ENCODE results near the gene RAB5B.

RAB5B gene, protein sequence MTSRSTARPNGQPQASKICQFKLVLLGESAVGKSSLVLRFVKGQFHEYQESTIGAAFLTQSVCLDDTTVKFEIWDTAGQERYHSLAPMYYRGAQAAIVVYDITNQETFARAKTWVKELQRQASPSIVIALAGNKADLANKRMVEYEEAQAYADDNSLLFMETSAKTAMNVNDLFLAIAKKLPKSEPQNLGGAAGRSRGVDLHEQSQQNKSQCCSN

DNA sequence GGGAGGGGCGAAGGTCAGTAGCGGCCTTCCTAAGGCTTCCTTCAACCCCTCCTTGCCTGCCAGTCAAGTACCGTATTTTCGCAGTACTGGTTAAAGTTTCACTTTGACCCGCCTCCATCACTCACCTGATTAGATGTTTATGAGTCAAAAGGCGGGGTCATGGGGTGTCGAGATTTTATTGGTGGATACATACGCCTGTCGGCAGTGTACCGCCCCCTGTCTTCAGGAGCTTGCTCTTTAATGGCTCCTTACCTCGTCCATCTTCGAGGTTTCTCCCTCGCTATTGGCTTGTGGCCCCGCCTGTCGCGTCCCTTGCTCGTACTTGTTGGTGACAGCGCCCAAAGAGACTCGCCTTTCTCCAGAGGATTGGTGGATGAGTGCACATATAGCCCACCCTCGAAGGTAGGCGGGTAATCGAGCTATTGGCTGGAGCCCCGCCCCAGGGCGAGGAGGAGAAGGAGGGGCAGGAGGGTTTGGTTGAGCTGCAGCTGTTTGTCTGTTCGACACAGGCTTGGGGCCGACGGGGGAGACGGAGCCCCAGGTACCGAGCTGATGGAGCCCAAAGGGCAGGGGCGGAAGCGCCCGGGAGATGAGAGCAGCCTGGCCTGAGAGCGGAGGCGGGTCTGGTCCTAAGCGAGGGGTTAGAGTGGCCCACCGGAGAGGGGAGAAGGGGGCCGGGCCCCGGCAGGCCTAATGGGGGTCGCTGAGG, at the start of gene RAB5B:
RAB5B (plus strand) TSS at position 480 of the 709 bp plus-strand sequence. CDS start 12,883 bp downstream, outside the sequence.
- peak; percentile 99 for DNase-seq

DNA sequence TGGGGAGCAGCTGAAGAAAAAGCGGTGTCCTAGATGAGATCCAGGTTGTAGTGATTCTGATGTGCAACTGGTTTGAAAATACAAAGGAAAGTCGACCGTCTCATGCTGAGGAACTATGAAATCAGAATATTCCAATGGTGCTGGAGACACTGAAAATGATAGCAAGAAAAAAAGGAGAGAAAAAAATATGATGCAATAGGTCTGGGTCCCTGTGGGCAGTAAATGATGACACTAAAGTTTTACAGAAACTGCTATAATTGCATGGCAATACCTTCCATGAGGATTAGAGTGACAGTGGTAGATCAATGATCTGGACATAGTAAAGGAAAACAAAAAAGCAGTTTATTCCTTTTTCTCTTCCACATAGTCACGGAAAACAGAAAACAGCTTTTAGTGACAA, 48.5 kb upstream of the RAB5B start:
- no peak for DNase-seq

DNA sequence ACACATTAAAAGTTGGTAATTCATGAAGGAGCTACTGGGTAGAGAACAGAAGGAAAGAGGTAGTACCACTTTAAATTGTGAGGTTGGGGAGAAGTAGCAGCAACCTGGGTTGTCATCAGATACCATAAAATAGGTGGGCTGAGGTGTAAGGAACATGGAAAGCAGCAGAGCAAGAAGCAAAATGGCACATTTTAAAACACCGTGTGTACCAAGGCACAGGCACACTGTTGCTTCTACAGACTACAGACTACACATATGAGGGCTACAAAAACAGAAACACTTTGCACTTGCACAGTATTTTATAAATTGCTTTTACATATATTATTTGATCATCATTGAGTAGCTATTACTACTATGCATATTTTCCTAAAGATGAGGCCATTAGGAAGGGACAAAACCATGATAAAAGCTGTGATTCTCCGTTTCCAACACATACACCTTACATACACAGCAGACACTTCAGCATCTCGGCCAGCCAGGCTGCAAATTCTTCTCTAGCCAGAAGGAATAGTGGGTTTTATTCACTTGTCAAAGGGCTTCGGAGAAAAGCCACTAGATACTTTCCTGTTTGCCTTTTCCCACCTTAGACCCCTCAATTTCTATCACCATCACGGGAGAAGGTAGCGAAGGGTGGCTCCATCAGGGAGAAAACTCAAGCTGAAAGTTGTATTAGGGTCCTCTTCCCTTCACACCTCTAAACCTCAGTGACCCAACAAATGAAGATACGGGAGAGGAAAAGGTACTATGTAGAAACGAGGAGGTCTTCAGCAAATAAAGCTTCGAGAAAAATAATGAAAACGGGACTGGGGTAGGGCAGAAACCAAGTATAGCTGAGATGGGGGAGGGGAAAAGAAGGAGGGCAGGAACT, 47.8 kb upstream of the RAB5B start:
- DNase-seq, result no peak

DNA sequence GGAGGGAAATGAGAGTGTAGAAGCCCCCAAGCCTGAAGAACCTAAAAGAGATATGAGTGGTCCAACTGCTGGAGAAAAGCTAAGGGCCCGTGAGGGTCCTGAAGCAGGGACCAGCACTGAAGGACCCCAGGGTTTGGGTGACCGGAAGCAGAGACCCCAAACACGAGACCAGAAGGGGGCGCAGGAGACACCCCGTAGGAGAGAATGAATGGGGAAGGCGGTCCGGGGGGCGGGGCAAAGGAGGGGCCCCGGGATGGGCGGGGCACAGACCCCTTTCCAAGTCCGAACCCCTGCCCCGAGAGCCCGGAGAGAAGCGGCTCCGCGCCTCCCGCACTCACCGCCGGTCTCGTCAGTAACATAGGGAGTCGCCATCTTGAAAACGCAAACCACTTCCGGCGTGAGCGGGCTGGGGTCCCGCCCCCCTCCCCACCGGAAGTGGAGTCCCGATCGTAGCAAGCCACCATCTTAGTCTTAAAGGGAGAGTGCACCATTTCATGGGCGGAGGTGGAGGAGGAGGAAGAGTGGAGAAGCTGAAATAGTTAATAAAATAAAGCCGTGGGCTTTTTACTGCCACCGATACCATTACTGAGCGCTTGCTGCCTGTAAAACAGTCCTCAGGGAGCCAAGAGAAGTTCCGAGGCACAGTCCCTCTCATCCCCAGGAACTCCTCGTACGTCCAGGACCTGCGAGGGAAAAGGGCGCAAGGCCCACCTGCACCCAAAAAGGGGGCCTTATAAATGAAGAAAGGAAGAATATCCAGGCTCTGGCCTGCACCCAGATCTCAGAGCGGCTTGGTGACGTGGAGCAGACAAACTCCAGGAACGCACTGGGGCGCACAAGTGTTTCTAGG, 46.9 kb upstream of the RAB5B start:
- DNase-seq, result peak; percentile 91

DNA sequence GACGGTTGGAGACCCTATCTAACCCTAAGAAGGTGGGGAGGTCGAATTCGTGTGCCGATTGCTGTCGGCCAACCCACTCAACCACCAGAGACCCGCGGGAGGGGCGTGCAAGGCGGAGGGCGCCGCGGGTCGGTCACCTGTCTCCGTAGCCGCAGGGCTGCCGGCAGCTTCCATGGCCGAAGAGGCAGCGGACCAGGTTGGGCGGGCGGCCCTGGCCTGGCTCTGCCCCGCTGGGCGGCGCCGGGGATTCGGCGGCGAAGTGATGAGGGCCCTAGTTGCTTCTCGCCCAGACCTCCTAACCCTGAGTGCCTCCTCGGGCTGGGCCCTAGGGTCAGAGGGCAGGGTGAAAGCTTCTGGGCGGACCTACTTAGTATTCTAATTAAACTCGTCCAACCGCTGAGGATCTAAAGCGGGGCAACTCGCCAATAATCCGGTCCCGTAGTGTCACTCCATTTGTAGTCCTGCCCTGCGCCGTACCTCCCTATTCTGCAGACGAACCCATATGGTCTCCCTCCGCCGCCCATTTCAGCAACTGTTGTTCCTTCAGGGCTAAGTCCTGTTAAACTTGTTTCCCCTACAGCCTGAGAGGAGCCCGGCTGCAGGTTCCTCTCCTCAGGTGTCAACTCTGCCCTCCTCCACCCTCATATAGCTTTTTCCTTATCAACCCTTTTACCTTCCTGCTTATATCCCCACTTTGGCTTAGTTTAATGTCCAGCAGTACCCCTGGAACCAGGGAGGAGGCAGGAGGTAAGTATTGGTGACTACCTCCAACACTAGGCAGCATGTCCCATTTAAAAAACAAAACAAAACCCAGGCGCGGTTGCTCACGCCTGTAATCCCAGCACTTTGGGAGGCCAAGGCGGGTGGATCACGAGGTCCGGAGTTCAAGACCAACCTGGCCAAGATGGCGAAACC, 46.0 kb upstream of the RAB5B start, which contains the start of gene PYM1:
PYM1 (minus strand) TSS at position 307 of the 915 bp plus-strand sequence; CDS start at position 174, 133 bp downstream.
- no peak for DNase-seq

DNA sequence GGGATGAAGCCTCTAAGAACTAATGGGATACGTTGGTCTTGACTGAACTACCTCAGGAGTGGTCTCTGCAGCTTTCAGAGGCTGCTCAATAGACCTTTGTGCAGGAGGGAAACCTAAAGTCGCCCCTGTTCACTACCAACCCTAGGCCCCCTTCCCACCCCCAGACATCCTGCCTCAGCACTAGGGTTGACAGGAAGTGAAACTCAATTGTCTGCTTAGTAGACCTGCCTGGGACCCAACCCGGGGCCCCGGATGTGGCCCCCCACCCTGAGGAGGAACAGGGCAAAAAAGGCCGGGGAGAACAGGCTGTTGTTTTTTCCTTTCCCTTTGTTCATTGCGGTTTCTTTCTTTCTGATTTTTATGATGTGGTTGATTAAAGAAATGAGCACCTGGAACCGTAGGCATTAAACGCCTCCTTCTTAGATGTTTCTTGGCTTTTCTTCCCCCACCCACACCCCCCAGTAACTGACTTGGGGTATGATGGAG, 44.5 kb upstream of the RAB5B start:
- no peak for DNase-seq

DNA sequence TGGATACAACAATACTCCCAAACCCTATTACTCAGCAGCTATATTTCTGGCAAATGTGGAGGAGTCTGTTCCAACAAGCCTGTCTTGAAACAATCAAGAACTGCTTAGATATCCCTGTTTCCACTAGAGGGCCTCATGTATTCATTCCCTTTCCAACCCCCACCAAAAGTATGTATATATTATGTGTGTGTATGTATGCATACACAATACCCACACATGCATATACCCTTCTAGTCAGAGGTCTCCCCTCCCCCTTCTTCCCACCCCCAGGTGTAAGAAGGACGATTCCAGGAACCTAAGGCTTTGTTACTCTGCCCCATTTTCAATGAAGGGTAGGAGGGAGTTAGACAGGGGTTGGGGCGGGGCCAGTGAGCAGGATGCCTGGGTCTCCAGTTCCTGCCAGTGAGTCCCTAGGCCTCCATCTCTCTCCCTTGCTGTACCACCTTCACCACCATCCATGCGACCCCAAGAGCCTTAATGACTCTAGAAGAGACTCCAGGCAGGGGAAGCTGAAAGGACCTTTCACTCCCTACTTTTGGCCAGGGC, 43.0 kb upstream of the RAB5B start, which contains the start of gene DGKA:
DGKA (plus strand) TSS at position 392 of the 546 bp plus-strand sequence. CDS start 5,342 bp downstream, outside the sequence.
- peak; percentile 52 for DNase-seq

DNA sequence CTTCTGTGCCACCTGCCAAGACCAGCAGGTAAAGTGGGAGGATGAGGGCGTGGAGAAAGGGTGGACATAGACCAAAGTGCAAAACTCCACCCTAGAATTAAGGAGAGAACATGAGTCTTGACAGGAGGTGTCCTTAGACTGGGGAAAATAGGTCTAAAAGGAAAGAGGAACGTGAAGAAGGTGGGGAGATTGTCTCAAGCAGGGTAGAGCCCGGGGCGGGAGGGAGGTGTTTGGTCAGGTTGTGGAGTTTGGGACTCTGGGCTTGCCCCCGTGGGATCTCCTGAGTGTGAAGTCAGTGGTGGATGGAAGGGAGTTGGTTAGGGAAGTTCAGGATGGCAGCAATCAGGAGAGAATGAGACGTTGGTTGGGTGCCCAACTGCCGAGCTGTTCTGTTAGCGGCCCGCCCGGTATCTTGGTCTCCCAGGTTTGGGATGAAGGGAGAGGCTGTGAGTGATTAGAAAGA, 42.5 kb upstream of the RAB5B start:
- DNase-seq, result no peak

DNA sequence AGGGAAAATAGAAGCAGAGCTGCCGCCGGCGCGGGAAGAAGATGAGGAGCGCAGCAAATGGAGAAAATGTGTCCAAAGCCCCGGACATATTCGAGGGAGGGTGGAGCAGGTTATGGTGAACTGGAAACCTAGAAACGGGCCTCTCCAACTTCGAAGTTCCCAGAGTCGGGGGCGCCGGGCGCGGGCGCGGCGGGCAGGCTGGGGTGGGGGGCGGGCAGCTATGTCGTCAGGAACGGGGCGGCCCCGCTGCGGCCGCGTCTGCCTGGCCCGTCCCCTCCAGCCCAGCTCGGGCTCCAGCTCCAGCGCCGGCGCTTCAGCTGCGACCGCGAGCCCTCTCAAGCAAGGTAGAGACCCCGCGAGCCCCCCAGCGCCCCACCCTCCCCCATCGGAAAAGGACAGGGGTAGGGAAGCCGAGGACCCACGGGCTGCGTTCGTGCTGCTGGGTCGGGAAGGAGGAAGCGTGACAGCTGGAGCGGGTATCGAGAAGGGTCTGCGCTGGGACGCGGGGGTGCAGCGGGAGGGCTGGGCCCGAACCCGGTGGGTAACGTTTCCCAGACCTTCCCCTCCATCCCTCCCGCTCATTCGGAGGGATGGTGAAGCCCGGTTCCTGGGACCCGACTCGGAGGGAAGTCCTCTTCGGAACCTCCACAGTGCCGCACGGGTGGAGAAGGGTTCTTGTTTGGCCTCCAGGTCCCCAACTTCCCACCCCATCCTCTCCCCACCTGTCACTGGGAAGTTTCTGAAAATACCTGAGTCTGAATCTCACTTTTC, 41.9 kb upstream of the RAB5B start:
- DNase-seq, result no peak

DNA sequence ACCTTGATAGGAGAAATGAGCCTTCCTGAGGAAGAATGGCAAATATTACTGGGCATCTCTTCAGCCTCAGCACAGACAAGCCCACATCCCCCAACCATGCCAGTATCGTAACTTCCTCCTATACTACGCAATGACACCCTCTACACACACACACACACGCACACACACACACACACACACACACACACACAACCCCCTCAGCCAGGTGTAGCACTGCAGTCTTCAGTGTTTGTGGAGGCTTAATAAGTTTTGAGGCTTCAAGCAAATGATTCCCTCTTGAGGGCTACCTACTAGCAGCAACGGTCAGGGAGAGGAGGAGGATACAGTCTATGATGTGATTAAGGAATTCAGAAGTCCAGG, 41.3 kb upstream of the RAB5B start:
- DNase-seq, result no peak

DNA sequence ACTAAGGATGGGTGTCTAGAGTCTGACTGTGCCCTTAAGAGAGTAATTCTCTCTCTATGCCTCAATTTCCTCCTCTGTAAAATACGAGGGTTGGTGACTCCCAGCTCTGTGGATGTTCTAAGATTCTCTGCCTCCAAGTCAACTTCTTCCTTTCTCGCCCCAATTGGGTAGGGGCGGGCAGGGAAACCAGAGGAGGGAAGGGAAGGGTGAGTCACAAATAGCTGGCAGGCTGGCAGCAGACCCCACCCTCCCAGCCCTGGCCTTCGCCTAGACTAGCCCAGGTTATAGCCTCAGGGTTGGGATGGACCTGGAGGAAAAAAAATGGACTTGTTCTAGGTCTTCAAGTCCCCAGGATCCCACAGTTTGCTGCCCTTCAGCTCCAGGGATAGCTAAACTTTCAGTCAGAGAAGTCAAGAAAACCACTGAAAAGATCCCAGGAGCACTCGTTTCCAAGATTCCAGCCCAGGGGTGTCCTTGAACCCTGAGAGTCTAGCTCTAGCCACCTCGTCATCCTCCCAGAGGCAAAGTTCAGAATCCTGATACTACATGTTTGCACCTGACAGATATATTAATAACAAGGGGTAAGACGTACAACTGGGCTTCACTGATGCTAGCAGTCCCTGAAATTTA, 40.6 kb upstream of the RAB5B start:
- DNase-seq, result no peak

DNA sequence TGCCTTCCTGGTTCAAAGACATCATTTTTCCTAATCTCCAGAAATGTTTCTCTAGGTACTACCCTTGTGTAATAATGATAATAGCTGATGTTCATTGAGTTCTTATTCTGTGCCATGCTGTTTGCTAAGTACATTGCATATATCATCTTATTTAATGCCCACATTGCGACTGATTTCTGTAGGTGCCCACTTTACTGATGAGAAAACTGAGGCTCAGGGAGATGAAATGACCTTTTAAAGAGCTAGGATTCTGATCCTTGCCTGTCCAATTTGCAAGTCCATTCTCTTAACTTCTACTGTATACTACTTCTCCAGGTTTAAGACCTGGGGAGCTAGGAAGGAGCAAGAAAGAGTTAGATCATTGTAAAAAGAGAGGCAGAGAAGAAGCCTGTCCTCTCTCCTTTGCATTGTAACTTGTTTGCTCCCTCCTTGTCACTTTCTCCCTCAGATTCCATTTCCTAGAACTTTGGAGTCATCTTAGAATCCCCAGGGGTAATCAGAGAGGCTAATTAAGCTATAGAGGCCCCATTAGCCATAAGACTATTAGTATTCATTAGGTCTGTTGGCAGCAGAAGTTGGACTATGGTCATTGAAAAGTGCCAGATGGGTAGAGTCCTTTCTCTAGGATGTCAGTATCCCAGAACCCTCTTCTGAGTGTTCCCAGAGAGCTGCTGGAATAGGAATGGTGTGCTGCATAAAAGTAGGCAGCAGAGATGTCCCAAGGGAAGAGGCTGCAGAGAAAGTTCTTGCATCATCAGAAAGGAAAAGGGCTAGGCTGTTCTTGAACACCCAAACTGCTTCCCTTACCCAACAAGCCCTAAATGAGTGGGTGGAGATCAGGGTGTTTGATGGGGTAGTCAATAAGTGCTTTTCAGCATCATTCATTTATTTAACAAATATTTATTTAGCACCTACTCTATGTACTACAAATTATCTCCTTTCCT, 39.8 kb upstream of the RAB5B start:
- DNase-seq, result no peak

DNA sequence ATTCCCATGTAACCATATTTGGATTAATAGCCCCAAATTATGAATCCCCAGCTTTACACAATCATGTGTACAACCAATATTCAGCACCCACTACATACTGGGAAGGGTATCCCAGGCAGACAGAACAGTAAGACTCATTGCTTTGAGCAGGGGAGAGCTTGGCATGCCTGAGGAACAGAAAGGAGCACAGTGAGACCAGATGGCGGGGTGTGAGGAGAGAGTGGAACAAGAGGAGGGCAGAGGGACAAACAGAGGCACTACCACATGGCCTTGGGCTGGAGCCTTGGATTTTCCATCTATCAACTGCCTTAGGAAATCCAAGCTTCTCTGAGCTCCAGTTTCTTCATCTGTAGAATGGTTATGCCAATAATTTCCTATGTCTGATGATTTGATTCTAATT, 39.1 kb upstream of the RAB5B start:
- no peak for DNase-seq

DNA sequence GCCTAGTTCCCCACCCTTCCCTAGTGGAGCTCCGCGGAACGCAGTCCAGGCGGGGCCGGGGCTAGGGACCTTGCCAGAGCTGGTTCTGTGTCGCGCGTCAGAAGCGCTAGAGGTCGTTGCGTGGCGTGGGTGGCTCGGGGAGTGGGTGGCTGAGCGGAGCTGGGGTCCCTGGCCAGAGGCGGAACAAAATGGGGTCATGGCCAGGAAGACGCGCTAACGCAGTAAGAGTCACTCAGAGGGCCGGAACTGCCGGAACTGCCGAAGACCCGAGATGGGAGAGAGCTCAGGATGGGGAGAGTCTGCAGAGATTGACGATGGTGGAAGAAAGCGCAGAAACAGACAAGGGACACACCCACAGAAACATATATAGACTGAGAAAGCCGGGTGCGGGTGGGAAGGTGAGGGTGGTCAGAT, 38.1 kb upstream of the RAB5B start:
- no peak for DNase-seq

DNA sequence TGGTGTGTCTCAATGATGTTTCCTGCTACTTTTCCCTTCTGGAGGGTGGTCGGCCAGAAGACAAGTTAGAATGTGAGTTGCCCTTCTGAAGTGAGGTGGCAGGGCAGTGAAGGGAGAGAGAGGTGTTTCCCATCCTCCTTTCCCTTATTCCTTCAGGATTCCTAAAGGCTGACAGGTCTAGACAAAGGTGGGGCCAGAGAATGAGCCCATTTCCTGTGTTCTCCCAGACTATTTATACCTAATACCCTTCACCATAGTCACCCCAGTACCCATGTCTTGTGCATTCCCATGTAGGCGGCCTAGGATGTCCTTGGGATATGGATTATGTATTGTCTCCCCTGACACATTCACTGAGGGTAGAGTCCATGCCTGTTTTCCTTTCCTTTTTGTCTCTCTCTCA, 35.9 kb upstream of the RAB5B start:
- no peak for DNase-seq

DNA sequence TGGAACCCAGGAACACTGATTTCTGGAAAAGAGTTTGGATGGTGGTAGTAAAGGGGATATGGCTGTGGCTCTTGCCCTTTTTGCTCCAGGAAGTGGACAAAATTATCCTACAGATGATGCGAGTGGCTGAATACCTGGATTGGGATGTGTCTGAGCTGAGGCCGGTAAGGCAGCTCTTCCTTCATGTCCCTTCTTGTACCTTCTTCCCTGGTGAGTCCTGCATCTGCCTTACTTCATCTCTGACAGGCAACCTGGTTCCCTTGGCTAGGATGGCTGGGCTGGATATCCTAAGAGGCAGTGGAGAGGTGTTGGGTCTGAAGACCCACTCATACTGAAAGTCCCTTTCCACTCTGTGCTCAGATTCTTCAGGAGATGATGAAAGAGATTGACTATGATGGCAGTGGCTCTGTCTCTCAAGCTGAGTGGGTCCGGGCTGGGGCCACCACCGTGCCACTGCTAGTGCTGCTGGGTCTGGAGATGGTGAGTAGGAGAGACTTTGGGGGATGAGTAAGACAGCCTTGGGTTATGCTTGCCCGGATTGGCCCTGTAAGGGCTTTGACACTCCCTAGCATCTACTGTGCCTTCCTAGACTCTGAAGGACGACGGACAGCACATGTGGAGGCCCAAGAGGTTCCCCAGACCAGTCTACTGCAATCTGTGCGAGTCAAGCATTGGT, 34.9 kb upstream of the RAB5B start:
- no peak for DNase-seq

DNA sequence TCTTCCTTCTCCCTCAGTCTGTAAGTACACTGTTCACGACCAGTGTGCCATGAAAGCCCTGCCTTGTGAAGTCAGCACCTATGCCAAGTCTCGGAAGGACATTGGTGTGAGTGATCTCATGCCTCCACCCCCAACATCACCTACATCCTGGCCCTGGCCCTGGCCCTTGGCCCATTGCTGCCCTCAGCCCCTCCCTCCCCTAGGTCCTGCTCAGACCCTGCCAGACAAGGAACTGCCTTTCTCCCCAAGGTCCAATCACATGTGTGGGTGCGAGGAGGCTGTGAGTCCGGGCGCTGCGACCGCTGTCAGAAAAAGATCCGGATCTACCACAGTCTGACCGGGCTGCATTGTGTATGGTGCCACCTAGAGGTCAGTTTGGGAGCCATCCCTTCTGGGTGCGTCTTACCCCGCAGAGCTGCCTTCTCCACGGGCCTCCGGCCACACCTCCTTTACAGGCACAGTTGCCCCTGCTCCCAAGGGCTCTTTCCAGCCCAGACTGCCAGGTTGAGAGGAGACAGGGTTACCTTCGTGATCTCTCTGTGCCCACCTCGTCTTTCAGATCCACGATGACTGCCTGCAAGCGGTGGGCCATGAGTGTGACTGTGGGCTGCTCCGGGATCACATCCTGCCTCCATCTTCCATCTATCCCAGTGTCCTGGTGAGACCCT, 33.7 kb upstream of the RAB5B start:
- DNase-seq, result peak; percentile 44

Data from NCI-H2171 (cell line).